HuH-7 (cell line): ENCODE data around the gene PUS3.
"Not testable (repeated sequence)": the region's sequence is repeated elsewhere in the genome, so short reads cannot be mapped to it uniquely, and the experiment has no call there.

Experiments used
- DNase-seq: peaks from one replicate; pipeline ENCODE4 v3.0.0; 2011; ENCODE audit warnings: low spot score

The PUS3 gene

DNA sequence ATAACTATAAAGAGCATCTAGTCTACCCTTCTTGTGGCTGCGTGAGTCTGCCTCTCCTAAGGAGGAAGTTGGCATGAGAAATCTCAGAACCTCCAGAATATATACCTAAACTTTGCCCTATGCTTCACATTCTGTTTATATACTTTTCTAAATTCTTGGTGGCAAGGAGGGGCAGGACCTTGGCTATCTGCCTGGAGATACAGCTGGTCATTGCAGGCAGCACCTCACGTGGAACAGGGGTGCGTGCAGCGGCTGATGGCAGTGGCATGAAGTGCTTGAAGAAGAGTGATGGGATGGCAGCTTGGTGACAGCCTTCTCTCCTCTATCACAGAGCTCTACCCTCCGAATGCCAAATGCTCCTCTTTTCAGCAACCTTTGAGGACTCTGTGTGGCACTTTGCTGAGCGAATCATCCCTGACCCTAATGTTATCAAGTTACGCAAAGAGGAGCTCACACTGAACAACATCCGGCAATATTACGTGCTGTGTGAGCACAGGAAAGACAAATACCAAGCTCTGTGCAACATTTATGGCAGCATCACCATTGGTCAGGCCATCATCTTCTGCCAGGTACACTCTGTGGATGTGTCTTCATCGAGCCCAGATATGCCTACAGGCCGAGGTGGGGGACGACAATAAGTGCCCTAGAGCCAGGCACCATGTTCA is 13.8 kb upstream of the PUS3 start:
- DNase-seq, result no peak

DNA sequence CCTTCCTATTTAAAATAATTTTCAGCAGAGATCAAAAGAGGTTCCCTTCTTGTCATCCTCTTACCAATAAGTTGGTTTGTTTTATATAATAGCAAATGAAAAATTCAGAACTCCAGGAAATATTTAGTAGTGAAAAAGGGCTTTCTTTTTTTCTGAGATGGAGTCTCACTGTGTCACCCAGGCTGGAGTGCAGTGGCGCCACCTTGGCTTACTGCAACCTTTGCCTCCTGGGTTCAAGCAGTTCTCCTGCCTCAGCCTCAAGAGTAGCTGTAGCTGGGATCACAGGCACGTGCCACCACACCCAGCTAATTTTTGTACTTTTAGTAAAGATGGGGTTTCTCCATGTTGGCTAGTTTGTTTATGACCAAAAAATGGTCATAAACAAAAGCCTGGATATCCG is 11.6 kb upstream of the PUS3 start:
- not testable (repeated sequence) for DNase-seq

DNA sequence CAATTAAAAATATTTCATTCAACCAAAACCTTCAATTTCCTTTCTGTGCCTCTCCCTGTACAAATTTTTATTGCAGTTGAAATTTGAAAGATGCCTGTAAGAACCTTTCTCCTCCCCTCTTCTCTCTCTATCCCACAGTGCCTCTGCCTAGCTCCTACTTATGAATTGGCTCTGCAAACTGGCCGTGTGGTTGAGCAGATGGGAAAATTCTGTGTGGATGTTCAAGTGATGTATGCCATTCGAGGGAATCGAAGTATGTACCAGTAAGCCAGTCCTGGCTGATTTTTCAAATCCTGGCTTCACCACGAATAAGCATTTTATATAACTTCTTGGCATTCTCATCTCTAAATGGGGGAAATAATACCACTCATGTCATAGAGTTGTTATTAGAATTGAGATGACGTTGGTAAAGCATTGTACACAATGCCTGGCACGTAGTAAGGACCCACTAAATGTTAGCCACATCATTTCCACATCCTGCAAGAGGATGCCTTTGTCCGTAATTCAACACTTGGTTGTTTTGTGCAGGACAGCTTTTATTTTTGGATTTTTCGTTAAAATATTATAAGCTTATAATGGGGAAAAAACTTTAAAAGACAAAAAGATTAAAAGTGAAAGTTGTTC is 7.3 kb upstream of the PUS3 start:
- DNase-seq, result no peak

DNA sequence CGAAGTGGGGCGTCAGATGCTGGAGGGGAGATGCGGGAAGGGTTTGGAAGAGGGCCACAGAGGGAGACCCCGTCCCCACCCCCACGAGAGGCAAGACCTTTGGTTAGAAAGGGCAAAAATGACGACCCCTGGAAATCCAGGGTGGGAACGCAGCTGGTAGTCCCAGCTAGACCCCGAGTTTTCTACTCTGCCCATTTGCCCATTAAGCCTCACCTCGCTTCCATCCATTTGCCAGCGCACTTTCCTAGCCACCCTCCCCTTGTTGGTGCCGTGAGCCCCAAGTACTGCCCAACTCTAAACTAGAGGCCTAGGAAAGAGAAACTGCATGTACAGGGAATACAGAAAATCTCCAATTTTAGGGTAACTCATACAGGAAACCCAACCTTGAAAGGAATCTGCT is 1.7 kb upstream of the PUS3 start:
- no peak for DNase-seq

DNA sequence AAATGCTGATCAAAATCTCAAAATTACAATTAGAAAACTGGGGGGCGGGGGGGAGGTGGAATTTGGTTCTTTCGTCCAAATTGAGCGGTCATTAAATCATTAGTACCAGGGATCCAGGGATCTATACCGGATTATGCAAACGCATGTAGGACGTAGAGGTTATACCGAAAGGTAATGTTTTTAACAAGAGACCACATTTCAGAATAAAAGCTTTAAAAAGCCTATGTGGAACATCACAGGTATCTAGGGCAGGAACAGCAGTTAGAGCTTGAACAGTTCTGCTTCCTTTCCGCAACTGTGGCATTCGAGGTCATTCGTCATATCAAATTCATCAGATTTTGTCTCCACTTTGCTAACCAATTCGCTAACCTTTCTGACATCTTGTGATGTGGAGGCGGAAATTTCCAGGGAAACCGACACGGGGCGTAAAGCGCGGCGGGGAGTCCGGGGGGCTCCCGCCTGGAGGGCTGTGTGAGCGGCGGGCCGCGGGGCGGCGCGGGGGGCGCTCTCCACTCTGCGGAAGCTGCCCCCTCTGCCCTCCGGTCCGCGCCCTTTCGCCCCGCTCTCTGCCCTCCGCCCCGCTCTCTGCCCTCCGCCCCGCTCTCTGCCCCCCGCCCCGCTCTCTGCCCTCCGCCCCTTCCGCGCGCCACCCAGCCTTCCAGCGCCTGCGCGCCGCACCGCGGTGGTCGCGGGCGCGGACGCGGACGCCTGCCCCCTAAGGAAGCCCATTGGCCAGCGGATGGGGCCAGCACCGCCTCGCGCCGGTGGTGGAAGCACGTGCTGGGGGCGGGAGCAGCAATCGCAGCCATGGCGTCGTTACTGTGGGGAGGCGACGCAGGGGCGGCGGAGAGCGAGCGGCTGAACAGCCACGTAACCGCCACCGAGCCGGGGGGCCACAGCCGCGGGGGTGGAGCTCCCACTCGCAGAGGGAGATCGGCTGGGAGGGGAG is 979 bp upstream of the PUS3 start, which contains the start of gene DDX25:
TSS of gene DDX25 (plus strand) at position 798 of the 949 bp plus-strand sequence. CDS start at position 808, 10 bp downstream.
- no peak for DNase-seq

DNA sequence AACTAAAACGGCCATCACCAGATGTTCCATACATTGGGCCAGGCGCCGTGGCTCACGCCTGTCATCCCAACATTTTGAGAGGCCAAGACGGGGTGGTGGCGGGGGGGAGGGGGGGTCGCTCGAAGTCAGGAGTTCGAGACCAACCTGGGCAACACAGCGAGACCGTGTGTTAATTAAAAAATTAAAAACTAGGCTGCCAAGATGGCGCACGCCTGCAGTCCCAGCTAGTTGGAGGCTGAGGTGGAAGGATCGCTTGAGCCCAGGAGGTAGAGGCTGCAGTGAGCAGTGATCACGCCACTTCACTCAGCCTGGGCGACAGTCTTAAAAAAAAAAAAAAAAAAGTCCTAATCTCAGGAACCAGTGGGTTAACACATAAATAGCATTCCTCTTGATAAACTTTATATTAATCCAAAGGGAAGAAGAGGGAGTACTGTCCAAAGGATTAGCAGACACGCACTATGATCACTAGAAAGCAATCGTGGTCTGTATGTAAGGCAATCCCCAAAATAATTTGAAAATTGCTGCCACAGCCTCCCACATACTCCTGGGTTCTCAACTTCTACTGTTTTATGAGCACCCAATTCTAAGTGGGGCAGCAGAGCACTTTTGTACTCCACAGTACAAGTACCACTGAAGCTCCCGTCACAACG is 604 bp downstream of the PUS3 start:
- no peak for DNase-seq

DNA sequence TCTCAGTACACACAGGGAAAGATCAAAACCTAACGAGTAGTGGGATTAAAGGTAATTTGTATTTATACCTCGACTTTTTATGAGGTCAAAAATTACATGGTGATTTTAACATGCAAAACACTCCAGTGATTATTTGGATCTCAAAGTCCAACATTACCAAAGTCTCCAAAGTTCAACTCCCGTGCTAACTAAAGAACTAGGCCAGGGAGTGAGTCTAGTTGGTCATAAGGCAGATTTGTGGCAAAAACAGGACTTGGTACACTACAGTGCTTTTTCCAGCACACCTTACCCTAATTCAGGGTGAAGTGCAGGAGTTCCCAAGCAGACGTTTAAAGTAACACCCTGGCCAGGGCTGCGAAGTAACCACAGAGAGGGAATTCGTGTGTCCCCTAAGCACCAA is 1.1 kb downstream of the PUS3 start:
- no peak for DNase-seq

DNA sequence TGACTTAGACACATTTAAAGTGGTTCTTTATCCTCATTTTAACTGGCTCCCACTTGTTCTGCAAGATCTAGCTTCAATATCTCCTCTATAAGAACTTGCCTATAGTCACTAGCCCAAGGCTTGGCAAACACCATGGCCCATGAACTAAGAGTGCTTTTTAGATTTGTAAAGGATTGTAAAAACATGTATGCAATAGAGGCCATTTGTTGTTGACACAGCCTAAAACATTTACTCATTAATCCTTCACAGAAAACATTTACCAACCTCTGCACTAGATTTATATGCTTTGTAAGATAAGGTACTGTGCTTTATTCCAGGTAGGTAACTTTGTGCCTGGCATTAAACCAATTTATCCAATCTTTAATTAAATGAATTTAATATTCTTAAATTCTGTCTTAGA is 10.0 kb downstream of the PUS3 start:
- no peak for DNase-seq

DNA sequence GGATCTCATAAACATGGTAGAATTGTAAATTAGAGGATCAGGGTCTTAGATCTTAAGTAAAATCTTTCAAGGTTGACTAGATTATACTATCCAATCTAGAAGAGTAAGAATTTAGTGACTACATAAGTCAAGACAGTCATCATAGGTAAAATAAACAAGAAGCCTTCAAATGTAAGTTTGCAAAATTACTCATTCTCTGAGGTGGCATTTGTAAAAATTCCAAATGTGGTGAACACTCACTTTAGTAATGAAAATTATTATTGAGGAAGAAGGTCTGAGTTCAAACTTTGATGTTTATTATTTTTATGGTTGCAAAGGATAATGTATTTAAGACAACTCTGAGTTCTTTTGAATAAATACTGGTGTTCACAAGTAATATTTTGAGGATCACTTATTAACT is 10.9 kb downstream of the PUS3 start:
- DNase-seq, result no peak

DNA sequence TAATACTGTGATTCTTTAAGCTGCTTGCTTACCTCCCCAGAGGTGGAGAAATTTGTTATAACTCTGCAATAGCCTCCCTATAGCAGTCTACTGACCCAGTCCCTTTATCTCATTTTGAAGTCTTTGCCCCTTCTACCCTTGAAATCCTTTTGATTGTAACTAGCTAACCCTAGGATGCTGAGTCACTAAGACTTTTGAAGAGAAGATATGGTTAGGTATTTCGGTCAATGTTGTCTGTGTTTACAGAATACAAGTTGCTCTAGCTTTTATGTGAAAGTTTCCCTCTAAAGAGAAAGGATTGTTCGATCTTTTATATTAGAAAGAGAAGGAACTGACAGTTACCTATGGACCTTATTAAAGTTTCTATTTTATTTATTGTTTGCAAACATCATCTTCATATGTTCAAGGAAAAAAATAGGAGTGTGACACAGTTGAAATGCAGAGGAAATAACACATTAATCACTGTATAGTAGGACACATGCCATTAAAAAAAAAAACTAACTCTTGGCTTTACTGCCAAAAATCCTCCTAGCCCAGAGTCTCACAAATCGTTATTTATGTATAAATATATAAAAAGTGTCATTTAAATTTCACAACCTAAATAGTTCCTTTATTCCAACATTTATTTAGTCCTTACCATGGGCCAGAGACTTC is 12.4 kb downstream of the PUS3 start:
- no peak for DNase-seq

DNA sequence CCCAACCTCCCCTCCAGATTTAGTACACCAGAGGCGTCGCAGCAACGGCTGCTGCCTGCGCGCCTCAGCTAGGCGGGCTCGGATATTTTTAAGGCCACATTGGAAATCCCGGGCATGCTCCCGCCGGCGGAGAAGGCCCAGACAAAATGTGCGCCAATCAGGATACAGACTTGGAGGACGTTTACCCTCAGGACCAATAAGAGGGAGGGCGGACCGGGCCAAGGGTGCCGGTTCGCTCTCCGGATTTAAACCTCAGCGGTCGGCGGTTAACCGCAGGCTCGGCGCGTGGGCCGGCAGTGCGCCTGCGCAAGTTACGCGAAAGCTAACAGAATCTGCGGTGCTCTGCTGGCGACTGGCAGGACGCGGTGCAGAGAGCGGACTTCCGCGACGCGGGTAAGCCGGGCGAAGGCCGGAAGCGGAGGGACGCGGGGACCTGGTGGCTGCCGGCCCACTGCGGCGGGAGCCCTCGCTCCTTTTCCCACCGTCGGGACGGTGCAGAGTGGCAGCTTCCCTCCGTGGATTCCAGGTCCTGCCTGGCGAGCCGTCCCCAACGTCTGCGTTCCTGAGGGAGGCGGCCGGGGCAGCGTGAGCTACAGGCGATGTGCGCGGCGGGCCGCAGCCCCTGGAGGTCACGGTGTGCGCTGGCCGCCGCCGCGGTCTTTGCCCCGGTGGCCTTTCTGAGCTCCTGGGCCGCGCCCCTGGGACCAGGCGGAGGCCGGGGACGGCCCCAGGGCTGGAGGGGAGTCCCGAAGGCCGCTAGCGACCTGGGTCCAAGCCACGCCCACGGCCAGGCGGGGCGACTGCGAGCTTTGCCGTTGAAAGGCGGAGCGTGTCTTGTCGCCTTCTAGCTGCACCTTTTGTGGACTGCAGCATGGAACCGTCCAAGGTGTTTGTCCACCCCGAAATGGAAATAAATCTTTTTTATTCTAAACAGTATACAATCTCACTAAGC is 15.4 kb downstream of the PUS3 start, which contains the start of gene HYLS1:
TSS of gene HYLS1 (plus strand) at position 296 of the 952 bp plus-strand sequence. CDS start 11,701 bp downstream, outside the sequence.
- DNase-seq, result peak; percentile 81

DNA sequence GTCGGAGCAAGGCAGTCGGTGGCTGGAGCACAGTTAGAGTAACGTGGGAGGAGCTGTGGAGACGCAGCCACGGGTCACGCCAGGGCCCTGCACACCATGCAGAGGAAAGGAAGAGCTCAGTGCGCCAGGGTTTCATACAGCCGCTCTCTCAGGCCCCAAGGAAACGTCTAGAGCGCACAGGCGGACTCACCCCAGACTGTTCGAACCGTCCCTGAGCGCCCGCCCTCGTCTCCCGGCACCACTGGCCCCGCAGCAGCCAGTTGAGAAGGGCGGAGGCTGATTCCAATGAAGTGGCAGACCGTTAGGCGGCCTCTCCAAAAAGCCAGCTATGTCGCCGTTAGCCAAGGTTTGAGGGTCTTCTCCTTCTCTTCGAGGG is 16.0 kb downstream of the PUS3 start:
- no peak for DNase-seq

DNA sequence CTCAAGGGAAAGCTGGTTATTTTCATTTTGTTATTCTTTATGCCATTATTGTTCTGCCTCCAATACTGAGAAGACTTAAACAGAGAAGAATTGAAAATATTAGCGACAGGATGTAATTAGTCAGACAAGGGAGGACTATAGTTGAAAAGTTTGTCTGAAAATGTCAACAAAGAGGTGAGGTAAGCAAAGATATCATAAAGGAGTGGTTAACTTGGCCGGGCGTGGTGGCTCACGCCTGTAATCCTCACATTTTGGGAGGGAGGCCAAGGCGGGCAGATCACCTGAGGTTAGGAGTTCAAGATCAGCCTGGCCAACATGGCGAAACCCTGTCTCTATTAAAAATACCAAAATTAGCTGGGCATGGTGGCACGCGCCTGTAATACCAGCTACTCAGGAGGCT is 19.6 kb downstream of the PUS3 start:
- DNase-seq, result no peak

DNA sequence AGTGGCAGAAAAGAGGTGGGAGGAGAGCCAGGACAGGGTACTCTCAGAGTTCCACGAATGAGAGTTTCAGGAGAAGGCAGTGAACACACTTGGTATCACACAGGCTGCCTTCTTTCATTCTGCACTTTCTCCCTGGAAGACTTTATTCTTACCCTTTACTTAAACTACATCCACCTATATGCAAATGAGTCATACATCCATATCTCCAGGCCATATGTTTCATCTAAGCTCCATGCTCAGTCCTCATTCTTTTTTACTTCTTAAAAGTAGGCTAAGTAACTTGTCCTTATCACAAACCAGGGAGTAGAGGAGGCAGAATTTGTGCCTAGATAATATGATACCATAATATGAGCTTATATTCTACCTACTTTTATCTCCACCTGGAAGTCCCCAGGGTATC is 21.7 kb downstream of the PUS3 start:
- DNase-seq, result no peak

DNA sequence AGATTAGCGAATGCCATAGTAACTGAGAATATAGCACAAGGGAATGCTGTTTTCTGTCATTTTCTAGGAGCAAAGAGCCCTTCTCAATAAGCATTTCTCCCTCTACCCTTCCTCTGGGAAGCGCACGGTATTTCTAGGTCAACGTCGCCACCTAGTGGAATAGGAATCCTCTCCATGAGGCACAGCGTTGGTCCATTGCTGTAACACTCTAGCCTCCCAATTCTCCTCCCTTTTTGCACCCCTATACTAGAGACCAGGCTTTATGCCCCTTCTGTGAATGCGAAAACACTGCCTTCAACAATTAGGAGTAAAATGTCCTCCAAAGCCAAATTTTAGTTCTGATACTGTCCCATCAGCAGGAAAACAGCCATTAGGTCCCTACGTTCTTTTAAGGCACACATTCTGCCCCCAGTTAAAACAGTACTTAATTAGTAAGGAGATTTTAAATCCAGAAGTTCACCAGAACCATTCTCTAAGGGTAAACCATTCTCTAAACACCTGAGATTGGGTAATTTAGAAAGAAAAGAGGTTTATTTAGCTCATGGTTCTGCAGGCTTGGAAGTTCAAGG is 28.4 kb downstream of the PUS3 start:
- peak; percentile 70 for DNase-seq

DNA sequence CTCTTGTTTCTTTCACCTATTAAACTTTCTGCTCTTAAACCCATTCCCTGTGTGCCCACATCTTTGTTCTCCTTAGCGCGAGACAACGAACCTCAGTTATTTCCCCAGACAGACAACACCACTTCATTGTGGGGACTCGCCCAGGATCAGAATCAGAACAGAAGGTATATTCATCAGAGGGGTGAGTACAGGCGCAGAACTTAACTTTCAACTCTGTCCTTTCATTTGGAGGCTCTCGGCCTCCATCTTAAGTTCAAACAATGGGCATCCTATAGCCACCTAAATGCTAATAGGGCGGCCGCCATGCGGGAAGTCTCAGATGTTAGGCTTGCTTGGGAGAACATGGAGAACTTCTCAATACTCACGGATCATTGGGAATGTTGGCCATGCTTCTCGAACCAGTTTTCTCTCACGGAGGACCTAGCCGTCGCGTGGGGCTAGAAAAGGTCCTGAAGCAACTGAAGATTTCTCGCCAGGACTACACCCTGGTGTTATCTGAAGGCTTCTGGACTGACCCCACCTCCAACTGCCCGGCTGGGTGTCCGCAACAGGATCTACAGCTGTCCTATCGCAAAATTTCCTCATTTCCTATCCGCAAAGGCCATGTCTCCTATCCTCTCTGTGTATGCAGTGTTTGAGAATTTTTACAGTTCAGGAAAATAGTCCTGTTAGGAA is 29.0 kb downstream of the PUS3 start:
- no peak for DNase-seq

DNA sequence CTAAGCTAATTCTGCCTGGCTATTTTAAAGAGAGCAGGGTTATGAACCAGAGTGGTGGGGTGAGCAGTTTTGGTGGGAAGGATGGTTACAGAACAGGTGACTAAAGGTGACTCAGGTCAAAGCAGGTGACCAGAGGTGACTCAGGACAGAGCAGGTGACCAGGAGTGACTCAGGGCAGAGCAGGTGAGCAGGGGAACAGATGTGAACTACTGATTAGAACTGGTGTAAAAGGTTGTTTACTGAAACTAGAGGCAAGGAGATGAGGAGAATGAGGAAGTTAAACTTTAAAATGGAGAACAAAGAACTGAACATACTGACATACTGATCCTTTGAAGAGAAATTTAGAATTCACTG is 30.9 kb downstream of the PUS3 start:
- DNase-seq, result no peak

DNA sequence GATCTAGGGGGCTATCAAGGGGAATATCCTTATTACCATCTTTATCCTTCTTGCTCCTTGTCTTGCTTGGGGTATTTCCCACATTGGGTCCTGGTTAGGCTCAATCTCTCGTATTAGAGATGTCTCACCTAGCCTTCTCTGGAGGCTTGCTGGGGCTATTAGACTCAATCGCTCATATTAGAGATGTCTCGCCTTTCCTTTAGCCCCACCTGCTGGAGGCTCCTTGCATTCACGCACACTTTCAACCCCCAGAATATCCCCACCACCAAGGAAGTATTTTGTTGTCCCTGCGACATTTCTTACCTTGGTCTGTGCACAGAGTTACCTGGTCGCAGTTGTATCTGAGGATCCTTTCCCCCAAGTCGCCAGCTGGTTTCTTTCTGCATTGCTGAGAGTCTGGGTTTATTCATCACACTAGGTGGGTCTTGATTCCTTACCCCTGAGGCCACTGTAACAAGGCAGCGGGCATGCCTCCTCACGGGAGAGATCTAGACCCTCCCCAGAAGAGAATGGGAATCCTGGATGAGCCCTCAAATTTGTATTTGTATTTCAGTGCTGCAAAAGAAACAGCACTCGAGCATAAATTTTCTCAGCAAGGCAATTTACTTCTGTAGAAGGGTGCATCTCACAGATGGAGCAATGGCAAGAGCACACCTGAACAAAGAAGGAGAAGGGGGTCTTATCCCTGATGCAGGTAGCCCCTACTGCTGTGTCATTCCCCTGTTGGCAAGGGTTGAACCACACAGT is 31.4 kb downstream of the PUS3 start:
- DNase-seq, result peak; percentile 68

DNA sequence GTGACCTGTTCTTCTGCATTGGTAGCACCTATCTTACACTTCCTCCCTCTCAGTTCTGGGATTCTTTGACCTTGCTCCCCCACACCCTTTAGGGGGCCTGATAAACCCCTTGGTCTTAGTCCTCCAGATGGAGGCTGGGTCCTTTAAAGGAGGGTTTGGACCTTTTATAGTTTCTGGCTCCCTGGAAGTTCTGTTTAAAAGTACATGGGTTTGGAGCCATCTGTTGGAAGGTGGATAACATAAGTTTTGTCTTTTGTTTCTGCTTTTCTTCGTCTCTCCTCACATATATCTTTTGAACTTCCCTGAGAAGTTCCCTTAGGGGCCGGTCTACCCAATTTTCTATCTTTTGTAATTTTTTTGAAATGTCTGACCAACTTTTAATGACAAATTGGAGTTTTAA is 33.5 kb downstream of the PUS3 start:
- no peak for DNase-seq
